Thymus (tissue), 11 donors: ENCODE results near the gene TMBIM6. TPM values are rescaled to one million over a fixed set of nuclear protein-coding genes. Genes with fewer than 3 reads are reported as not detected.

Experiments used
- DNase-seq, 9 donors: peaks; one replicate each; pipeline ENCODE4 v3.0.0-alpha.2; 2013; ENCODE audit warnings: low spot score in 9 of 9, low read depth in 6 of 9, missing footprints in 1 of 9
- H3K27ac ChIP-seq, 2 donors: one replicate each; pipeline ENCODE4 v1.5.1; 2013; ENCODE audit warnings: control low read depth in 1 of 2, low read depth in 1 of 2, low read length in 1 of 2, mild to moderate bottlenecking in 1 of 2, moderate library complexity in 1 of 2
- H3K27me3 ChIP-seq, 2 donors: one replicate each; pipeline ENCODE4 v1.5.1; 2013; ENCODE audit warnings: low read length in 1 of 2; ENCODE audit not compliant: control insufficient read depth in 2 of 2, insufficient read depth in 1 of 2
- H3K36me3 ChIP-seq, 2 donors: one replicate each; pipeline ENCODE4 v1.5.1; 2013; ENCODE audit warnings: low read length in 1 of 2, mild to moderate bottlenecking in 1 of 2, moderate library complexity in 1 of 2; ENCODE audit not compliant: control insufficient read depth in 2 of 2, insufficient read depth in 2 of 2
- H3K4me1 ChIP-seq, 2 donors: one replicate each; pipeline ENCODE4 v1.5.1; 2013; ENCODE audit warnings: low read length in 2 of 2; ENCODE audit not compliant: control insufficient read depth in 2 of 2, insufficient read depth in 2 of 2
- H3K4me3 ChIP-seq, 2 donors: one replicate each; pipeline ENCODE4 v1.5.1; 2013; ENCODE audit warnings: low read length in 2 of 2, control low read depth in 1 of 2, mild to moderate bottlenecking in 1 of 2
- H3K9me3 ChIP-seq, 2 donors: one replicate each; pipeline ENCODE4 v1.5.1; 2013; ENCODE audit warnings: low read length in 1 of 2, mild to moderate bottlenecking in 1 of 2; ENCODE audit not compliant: control insufficient read depth in 2 of 2, insufficient read depth in 1 of 2
- WGBS: extraction: QIAGEN DNeasy Blood & Tissue Kit; methylation state at CpG from one replicate; pipeline ENCODE4 v1.1.7; 2013; 5-methylcytosine and 5-hydroxymethylcytosine counted together
- polyA plus RNA-seq: library from polyadenylated mRNA; stranded (reverse); fragments of 200-250 nt; gene quantifications from one replicate; pipeline ENCODE4 v1.2.3, GENCODE V29; 2013
- total RNA-seq: library from RNA; stranded (reverse); fragments of 120-200 nt; gene quantifications from one replicate; pipeline ENCODE4 v1.2.4, GENCODE V29; 2013
- donor health status: healthy.

Gene TMBIM6
- total and polyA plus RNA-seq, 2 donors = 161 to 254 TPM

GRCh38 chr12:49702009-49702408 lies 39.3 kb upstream of the TMBIM6 start:
- Histone ChIP-seq H3K36me3 (no peaks in the 10 kb centered on the region), H3K27me3 (peaks cover 0 to 4% of the 10 kb centered on the region in 2 donors), H3K4me3 (no peak overlapping the region), H3K4me1 (peaks cover 24 to 45% of the 10 kb centered on the region in 2 donors), H3K27ac (no peak overlapping the region), H3K9me3 (no peaks in the 10 kb centered on the region)
- WGBS = 97% methylated on average over 3 of the region's 3 CpGs
- no peak for DNase-seq

DNA sequence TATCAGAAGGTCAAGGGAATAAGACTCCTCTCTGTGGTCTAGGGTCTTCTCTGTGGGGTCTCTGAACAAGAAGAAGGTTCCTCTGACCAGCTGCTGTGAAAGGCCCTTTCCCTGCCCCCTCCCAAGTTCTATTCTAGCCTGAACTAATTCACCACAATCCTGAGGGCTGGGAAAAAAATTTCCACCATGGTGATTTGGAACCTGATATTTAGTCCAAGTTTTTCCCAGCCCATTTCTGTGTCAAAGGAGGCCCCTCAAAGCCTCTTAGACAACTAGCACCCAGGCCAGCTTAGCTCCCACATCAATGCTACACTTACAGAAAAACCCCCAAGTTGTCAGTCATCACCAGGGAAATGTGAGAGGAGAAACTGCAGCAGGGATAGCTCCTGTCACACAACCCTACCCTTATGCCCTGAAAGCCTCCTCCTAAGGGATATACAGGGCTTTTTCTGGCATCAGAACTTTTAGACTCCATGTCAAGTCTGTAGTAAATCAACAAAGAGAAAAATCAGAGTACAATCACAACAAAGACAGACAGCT lies 38.6 kb upstream of the TMBIM6 start:
- no peak overlapping the region for H3K27ac ChIP-seq
- H3K27me3 ChIP-seq = peaks cover 0 to 4% of the 10 kb centered on the region in 2 donors
- peaks cover 24 to 47% of the 10 kb centered on the region in 2 donors for H3K4me1 ChIP-seq
- DNase-seq = no peak
- H3K9me3 ChIP-seq = no peaks in the 10 kb centered on the region
- no peaks in the 10 kb centered on the region for H3K36me3 ChIP-seq
- H3K4me3 ChIP-seq = no peak overlapping the region

- Histone ChIP-seq H3K36me3 (no peaks in the 10 kb centered on the region), H3K9me3 (no peaks in the 10 kb centered on the region), H3K27ac (peak overlapping the region in 1 of 2 donors; percentile 21), H3K4me1 (peaks cover 24 to 46% of the 10 kb centered on the region in 2 donors), H3K27me3 (peaks cover 0 to 4% of the 10 kb centered on the region in 2 donors), H3K4me3 (no peak overlapping the region)
- WGBS = 55% methylated on average over 3 of the region's 3 CpGs
- DNase-seq = peak in 2 of 9 donors; percentile 26 to 53
Measured at GRCh38 chr12:49703647-49704137, 37.7 kb upstream of the TMBIM6 start.

DNA sequence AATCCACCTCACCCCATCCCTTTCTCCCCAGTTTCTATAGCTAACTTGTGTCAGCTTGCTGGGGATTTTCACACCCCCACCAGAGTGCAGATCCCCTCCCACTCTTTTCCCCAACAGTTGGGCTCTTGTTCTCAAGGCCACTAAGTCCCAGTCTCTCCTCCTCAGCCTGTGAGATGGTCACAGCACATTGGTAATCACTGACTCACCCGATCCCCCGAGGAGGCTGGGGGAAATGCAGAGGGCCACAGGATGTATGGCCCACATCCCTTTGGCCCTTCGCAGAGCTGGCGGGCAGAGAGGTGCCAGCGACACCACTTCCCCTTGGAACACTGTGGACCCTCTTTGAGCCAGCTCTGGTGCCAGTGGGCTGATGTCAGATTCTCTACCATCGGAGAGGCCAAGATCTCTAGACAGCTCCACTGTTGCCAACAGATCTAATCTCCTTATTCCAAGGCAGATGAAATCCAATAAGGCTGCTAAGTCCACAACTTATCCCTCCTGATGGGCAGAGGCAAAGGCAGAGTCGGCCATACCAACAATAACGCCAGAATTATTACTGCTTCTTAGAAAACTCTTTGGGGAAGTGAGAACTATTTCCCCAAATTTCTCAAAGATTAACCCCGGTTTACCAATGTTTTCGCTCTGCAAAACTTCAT lies 35.8 kb upstream of the TMBIM6 start:
- Histone ChIP-seq H3K4me1 (peaks cover 18 to 38% of the 10 kb centered on the region in 2 donors), H3K27ac (peak overlapping the region in 1 of 2 donors; percentile 33), H3K9me3 (no peaks in the 10 kb centered on the region), H3K27me3 (peaks cover 0 to 9% of the 10 kb centered on the region in 2 donors), H3K36me3 (no peaks in the 10 kb centered on the region), H3K4me3 (peak overlapping the region; percentile 7 to 70)
- no peak for DNase-seq
- WGBS = 77% methylated on average over 10 of the region's 10 CpGs

DNA sequence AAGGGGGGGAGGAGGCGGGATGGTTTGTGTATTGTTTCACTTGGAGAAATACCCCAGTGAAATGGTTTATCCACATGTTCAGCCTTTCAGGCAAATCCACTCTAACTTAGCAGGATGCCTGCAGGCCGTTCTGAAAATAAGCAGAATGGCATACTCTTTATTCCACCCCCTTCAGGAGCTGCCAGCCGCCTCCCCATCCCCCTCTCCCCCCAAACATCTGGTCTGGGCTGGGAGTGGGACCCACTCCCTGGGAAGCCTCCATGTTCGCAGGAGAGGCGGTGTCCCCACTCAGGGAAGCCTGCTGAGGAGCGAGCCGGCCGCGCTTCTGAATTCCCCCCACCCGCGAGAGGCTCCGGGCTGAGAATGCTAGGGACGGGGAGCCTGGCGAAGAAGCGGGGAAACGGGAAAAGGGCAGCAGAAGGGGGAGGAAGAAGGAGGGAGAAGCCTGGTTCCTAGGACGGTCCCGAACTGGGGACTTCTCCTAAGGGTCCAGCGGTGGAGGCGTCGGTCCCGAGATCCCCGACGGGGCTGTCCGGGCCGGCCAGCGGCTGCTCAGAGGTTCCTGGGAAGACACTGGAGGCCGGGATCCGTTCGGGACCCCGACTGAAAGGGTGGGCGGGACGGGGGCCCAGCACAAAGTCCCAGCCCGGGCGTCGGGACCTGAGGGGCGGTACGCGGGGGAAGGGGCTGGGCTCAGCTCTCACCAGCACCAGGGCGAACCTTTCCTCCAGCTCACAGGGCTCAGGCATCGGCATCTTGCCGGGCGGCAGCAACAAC lies 34.8 kb upstream of the TMBIM6 start:
- Histone ChIP-seq H3K27ac (peak overlapping the region; percentile 59 to 84), H3K36me3 (no peaks in the 10 kb centered on the region), H3K27me3 (peaks cover 0 to 9% of the 10 kb centered on the region in 2 donors), H3K4me1 (peaks cover 18 to 38% of the 10 kb centered on the region in 2 donors), H3K4me3 (peak overlapping the region; percentile 70 to 85), H3K9me3 (no peaks in the 10 kb centered on the region)
- WGBS = 6% methylated on average over 43 of the region's 43 CpGs
- peak in 2 of 9 donors; percentile 20 to 33 for DNase-seq

DNA sequence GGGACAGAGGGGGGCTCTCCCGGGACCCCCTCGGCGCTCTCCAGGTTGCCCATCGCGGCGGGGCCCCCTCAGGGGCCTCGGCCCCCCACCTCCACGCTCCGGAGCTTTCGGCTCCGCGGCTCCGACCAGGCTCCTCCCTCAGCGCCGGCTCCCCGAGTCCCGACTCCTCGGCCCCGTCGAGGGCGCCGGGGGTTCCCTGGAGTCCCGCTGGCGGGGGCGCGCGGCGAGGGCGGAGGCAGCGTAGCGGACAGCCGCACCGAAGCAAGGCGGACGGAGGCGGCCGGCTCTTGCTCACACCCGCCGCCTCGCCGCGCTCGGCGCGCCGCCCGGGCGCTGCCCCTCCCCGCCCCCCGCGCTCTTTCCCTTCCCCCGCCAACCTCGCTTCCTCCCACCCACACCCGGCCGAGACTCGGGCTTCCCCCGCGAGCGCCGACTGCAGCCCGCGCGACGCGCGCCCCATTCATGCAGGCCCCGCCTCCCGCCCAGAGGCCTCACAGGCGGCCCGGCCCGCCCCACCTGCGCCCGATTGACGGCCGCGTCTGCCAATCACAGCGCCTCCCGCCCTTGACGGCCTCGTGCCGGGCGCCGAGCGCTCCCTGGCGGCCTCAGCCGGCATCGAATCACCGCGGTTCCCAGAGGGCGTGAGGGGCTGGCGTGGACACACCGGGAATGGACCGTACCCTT lies 34.1 kb upstream of the TMBIM6 start, which contains the start of gene FMNL3:
Gene FMNL3, minus strand, starts transcription at position 278 of the 684 bp plus-strand sequence. Its CDS starts 225 bp downstream, at position 53.
- H3K27me3 ChIP-seq = peaks cover 0 to 9% of the 10 kb centered on the region in 2 donors
- WGBS = under 1% methylated on average over 89 of the region's 93 CpGs
- H3K4me3 ChIP-seq = peak within 1 kb of the TSS; percentile 70 to 85
- no peaks in the 10 kb centered on the region for H3K36me3 ChIP-seq
- H3K4me1 ChIP-seq = peaks cover 18 to 35% of the 10 kb centered on the region in 2 donors
- H3K27ac ChIP-seq = peak within 1 kb of the TSS; percentile 59 to 84
- H3K9me3 ChIP-seq = no peaks in the 10 kb centered on the region
- DNase-seq = peak; percentile 66 to 98 (median 96)

- H3K36me3 ChIP-seq = no peaks in the 10 kb centered on the region
- no peak for DNase-seq
- no peak overlapping the region for H3K4me3 ChIP-seq
- WGBS = 57% methylated on average over 11 of the region's 11 CpGs
- no peak overlapping the region for H3K27ac ChIP-seq
- H3K4me1 ChIP-seq = peaks cover 18 to 31% of the 10 kb centered on the region in 2 donors
- H3K9me3 ChIP-seq = no peaks in the 10 kb centered on the region
- peaks cover 0 to 9% of the 10 kb centered on the region in 2 donors for H3K27me3 ChIP-seq
Measured at GRCh38 chr12:49707812-49708147, 33.6 kb upstream of the TMBIM6 start.

GRCh38 chr12:49708851-49709250 lies 32.5 kb upstream of the TMBIM6 start:
- Histone ChIP-seq H3K36me3 (no peaks in the 10 kb centered on the region), H3K4me3 (no peak overlapping the region), H3K27ac (no peak overlapping the region), H3K9me3 (peaks cover 0 to 2% of the 10 kb centered on the region in 2 donors), H3K27me3 (peaks cover 0 to 9% of the 10 kb centered on the region in 2 donors), H3K4me1 (peaks cover 10 to 21% of the 10 kb centered on the region in 2 donors)
- no peak for DNase-seq
- 95% methylated on average over 3 of the region's 3 CpGs for WGBS
